K562 (cell line): ENCODE data around the gene BNIP3. TPM values are rescaled to one million over a fixed set of nuclear protein-coding genes. Genes with fewer than 3 reads are reported as not detected.
A peak's percentile ranks its signal among the peaks of the same experiment; 100 is the strongest.

ENCODE experiments used
- CUX1 ChIP-seq: fragments of 200-800 bp; sonication (Bioruptor generic); IDR thresholded peaks from 2 replicates; pipeline ENCODE4 v1.6.1; 2016; ENCODE audit warnings: missing genetic modification characterization, missing compliant biosample characterization
- E4F1 ChIP-seq: fragments of 250-450 bp; sonication (Bioruptor Pico); IDR thresholded peaks from 2 replicates; pipeline ENCODE4 v1.5.0; 2021; ENCODE audit warnings: mild to moderate bottlenecking, borderline replicate concordance
- HBP1 ChIP-seq: fragments of 450-650 bp; formaldehyde crosslinking; IDR thresholded peaks from 2 replicates; pipeline ENCODE4 v1.4.0; 2022; ENCODE audit warnings: missing genetic modification characterization
- HDAC6 ChIP-seq: IDR thresholded peaks from 2 replicates; pipeline ENCODE4 v1.6.1; 2012; ENCODE audit warnings: low read depth, mild to moderate bottlenecking, control low read depth, inconsistent platforms, low read length, moderate library complexity
- HIVEP1 ChIP-seq: fragments of 250-450 bp; sonication (Bioruptor Pico); IDR thresholded peaks from 2 replicates; pipeline ENCODE4 v1.4.0; 2020; ENCODE audit warnings: mild to moderate bottlenecking
- JUND ChIP-seq, 2 experiments: IDR thresholded peaks; 2 replicates in 1 of 2; 3 replicates in 1 of 2; pipeline ENCODE4 v1.6.1; 2011; ENCODE audit warnings: borderline replicate concordance in 2 of 2, low read depth in 2 of 2, low read length in 2 of 2, improper control_type of control experiment in 1 of 2, missing biosample characterization in 1 of 2, missing genetic modification characterization in 1 of 2, missing genetic modification reagents in 1 of 2
- NONO ChIP-seq, 2 experiments: fragments of 200-400 bp in 1 of 2; fragments of 450-650 bp in 1 of 2; formaldehyde crosslinking in 1 of 2; IDR thresholded peaks; 2 replicates each; pipeline ENCODE4 v1.6.1; 2017; ENCODE audit warnings: low read depth in 2 of 2, mild to moderate bottlenecking in 2 of 2, moderate library complexity in 2 of 2, low read length in 1 of 2
- SMARCA5 ChIP-seq: fragments of 450-650 bp; IDR thresholded peaks from 2 replicates; pipeline ENCODE4 v1.6.1; 2016
- SMC3 ChIP-seq: conservative IDR thresholded peaks from 2 replicates; pipeline ENCODE4 v1.6.1; 2011; ENCODE audit warnings: low read depth, low read length, improper control_type of control experiment; ENCODE audit not compliant: insufficient read depth
- TCF7 ChIP-seq: sonication (generic); IDR thresholded peaks from 2 replicates; pipeline ENCODE4 v1.6.1; 2016; ENCODE audit warnings: antibody characterized with exemption, borderline replicate concordance
- ZBTB9 ChIP-seq: fragments of 450-650 bp; formaldehyde crosslinking; IDR thresholded peaks from 2 replicates; pipeline ENCODE4 v1.4.0; 2020; ENCODE audit warnings: mild to moderate bottlenecking, moderate library complexity
- ZNF583 ChIP-seq: fragments of 250-450 bp; sonication (Bioruptor Pico); IDR thresholded peaks from 2 replicates; pipeline ENCODE4 v1.4.0; 2020
- polyA plus RNA-seq, 8 experiments: library from polyadenylated mRNA; depleted of rRNA in 4 of 8; stranded (reverse) in 5 of 8; unstranded in 3 of 8; fragments of >200 nt; fragmentation: Nextera tagmentation in 2 of 8; fragmentation: Illumina TruSeq in 1 of 8; extraction: Ambion mirVana in 2 of 8; extraction: Trizol in 1 of 8; gene quantifications; 2 replicates each; pipeline versions ENCODE4 v1.2.1 to v1.2.3, GENCODE V29; 2011 to 2014; ENCODE audit warnings: inconsistent platforms in 1 of 8, missing spikeins in 1 of 8
- total RNA-seq, 7 experiments: library from RNA; depleted of rRNA in 6 of 7; stranded (reverse); fragments of >200 nt in 6 of 7; fragmentation: Illumina TruSeq in 2 of 7; extraction: Trizol in 2 of 7; gene quantifications; 2 replicates each; pipeline versions ENCODE4 v1.2.1 to v1.2.3, GENCODE V29; 2011 to 2021; ENCODE audit warnings: low replicate concordance in 1 of 7

BNIP3 gene
- total and polyA plus RNA-seq, 9 of the 15 experiments (the other 6 are each of a cell fraction or from before 2014, with no cell fraction given): 9.2 to 119 (median 42.2) TPM

GRCh38 chr10:132005147-132005546 is 23.4 kb upstream of the BNIP3 start (continued):
- TF ChIP-seq ZBTB9 (CRISPR knock-in tag) (no peak), CUX1 (no peak), JUND (IDR thresholded peaks at IDR 0.05; ENCODE audit: borderline replicate concordance, low read depth, low read length) (peak; percentile 35; the same call in 1 of the 2 replicates), JUND (tag; IDR thresholded peaks at IDR 0.05; ENCODE audit: borderline replicate concordance, low read depth, low read length) (peak; percentile 11; the same call in 1 of the 3 replicates), NONO (IDR thresholded peaks at IDR 0.05; ENCODE audit: low read depth in 2 of 2, low read length in 1 of 2) (no peak), HBP1 (CRISPR knock-in tag) (no peak), SMARCA5 (no peak), E4F1 (CRISPR knock-in tag) (no peak), HDAC6 (no peak), HIVEP1 (no peak), ZNF583 (CRISPR knock-in tag) (no peak), TCF7 (no peak), SMC3 (no peak)
